Measurements from ENCODE around the gene MLLT3. TPM values are rescaled to one million over a fixed set of nuclear protein-coding genes. Genes with fewer than 3 reads are reported as not detected.

The MLLT3 gene
- total RNA-seq, 1 experiment from 2014 or later = 24.4 TPM

DNA sequence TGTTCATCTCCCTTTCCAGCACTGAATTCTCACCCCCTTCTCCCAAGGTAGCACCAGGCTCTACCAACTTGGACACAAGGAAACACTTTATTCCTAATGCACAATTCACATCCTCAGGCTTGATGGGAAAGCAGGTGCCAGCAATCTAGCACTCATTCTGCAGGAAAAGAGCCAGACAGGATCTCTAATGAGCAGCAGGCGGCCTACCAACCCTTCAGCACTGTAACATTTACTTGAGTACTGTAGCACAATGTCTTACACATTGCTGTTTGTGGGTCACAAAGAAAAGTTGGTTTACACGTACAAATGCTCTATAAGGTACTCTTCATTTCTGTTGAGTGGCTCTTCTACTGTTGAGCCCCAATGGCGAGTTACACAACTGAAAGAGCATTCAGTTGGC is 254.4 kb downstream of the MLLT3 start:
- CTCF ChIA-PET = no interaction called here

DNA sequence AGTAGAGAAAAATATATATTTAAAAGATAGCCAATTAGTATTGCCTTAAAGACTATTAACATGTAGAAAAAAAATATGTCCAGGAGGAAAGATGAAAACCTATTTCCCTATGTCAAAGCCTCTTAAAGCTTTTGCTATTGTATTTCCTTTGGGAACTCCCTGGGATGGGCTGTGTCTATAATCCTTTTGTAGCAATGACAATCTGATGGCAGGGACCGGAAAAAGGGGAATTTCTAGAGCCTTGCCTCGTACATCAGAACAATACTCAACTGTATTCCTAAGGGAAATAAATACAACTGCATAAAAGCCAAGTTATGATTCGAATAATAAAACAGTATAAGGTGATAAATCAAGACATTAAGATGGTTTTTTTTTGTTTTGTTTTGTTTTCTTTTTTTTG is 257.3 kb downstream of the MLLT3 start:
- no TSS peak for BruUV-seq (replicated peaks)
- POLR2A ChIA-PET = no interaction called here
- TF ChIP-seq, protein P1, sequence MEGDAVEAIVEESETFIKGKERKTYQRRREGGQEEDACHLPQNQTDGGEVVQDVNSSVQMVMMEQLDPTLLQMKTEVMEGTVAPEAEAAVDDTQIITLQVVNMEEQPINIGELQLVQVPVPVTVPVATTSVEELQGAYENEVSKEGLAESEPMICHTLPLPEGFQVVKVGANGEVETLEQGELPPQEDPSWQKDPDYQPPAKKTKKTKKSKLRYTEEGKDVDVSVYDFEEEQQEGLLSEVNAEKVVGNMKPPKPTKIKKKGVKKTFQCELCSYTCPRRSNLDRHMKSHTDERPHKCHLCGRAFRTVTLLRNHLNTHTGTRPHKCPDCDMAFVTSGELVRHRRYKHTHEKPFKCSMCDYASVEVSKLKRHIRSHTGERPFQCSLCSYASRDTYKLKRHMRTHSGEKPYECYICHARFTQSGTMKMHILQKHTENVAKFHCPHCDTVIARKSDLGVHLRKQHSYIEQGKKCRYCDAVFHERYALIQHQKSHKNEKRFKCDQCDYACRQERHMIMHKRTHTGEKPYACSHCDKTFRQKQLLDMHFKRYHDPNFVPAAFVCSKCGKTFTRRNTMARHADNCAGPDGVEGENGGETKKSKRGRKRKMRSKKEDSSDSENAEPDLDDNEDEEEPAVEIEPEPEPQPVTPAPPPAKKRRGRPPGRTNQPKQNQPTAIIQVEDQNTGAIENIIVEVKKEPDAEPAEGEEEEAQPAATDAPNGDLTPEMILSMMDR (IDR thresholded peaks at IDR 0.05; ENCODE audit: insufficient read depth in 1 of 2, low read depth in 1 of 2, low read length in 1 of 2, severe bottlenecking in 1 of 2, unreplicated experiment in 1 of 2) = no peak
- Mint-ChIP-seq H3K36me3 (ENCODE audit: insufficient read depth, unreplicated experiment) (no peaks in the 10 kb centered on the region), H3K27ac (ENCODE audit: unreplicated experiment) (no peak overlapping the region), H3K27me3 (ENCODE audit: insufficient read depth, unreplicated experiment) (no peaks in the 10 kb centered on the region), H3K4me3 (ENCODE audit: unreplicated experiment) (no peak overlapping the region), H3K4me1 (ENCODE audit: low read depth, unreplicated experiment) (no peaks in the 10 kb centered on the region), H3K9me3 (ENCODE audit: unreplicated experiment) (no peaks in the 10 kb centered on the region)
- no peak overlapping the region for H3K4me3 ChIP-seq (ENCODE audit: low read depth, low read length)
- H3K4me1 ChIP-seq = no peaks in the 10 kb centered on the region
- H3K27me3 ChIP-seq (replicated peaks; ENCODE audit: control insufficient read depth, insufficient read depth, low read length) = no peaks in the 10 kb centered on the region
- CTCF ChIA-PET = no interaction called here
- H3K9me3 ChIP-seq = no peaks in the 10 kb centered on the region
- no peak for DNase-seq
- no peaks in the 10 kb centered on the region; the same call in 1 of the 2 replicates for H3K36me3 ChIP-seq (ENCODE audit: control insufficient read depth, insufficient read depth, low read length)
- intact Hi-C loops (cut with micrococcal nuclease; ENCODE audit: unreplicated experiment) = no loop called here

More for the DNA sequence above, 254.4 kb downstream of the MLLT3 start:
- Mint-ChIP-seq H3K36me3 (ENCODE audit: insufficient read depth, unreplicated experiment) (no peaks in the 10 kb centered on the region), H3K9me3 (ENCODE audit: unreplicated experiment) (no peaks in the 10 kb centered on the region), H3K27me3 (ENCODE audit: insufficient read depth, unreplicated experiment) (no peaks in the 10 kb centered on the region), H3K4me3 (ENCODE audit: unreplicated experiment) (no peak overlapping the region), H3K4me1 (ENCODE audit: low read depth, unreplicated experiment) (no peaks in the 10 kb centered on the region), H3K27ac (ENCODE audit: unreplicated experiment) (no peak overlapping the region)
- no peaks in the 10 kb centered on the region for H3K27me3 ChIP-seq (replicated peaks; ENCODE audit: control insufficient read depth, insufficient read depth, low read length)
- no peaks in the 10 kb centered on the region; the same call in 1 of the 2 replicates for H3K36me3 ChIP-seq (ENCODE audit: control insufficient read depth, insufficient read depth, low read length)
- no TSS peak for BruUV-seq (replicated peaks)
- H3K4me3 ChIP-seq (ENCODE audit: low read depth, low read length) = no peak overlapping the region
- H3K9me3 ChIP-seq = no peaks in the 10 kb centered on the region
- TF ChIP-seq, protein P1 (IDR thresholded peaks at IDR 0.05; ENCODE audit: insufficient read depth in 1 of 2, low read depth in 1 of 2, low read length in 1 of 2, severe bottlenecking in 1 of 2, unreplicated experiment in 1 of 2) = no peak
- POLR2A ChIA-PET = no interaction called here
- no peaks in the 10 kb centered on the region for H3K4me1 ChIP-seq
- intact Hi-C loops (cut with micrococcal nuclease; ENCODE audit: unreplicated experiment) = no loop called here
- no peak for DNase-seq

DNA sequence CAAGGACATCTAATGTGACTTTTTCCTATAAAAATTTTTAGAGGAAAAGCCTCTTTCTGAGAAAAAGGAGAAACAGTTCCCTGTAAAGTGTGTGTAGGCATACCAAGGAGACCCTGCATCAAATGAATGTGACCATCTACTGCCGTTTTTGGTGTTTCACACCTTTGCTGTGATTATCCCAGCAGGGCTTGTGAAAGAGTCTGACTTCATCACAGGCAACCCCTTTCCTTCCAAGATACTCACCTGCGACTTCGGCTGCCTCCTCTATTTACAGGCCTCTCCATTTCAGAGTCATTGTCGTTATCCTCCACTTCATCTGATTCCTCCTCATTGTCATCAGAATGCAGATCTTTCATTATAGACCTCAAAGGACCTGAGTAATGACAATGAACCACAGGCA is 259.1 kb downstream of the MLLT3 start:
- H3K4me1 ChIP-seq = peaks cover 5% of the 10 kb centered on the region
- TF ChIP-seq, protein P1 (IDR thresholded peaks at IDR 0.05; ENCODE audit: insufficient read depth in 1 of 2, low read depth in 1 of 2, low read length in 1 of 2, severe bottlenecking in 1 of 2, unreplicated experiment in 1 of 2) = no peak
- Mint-ChIP-seq H3K4me3 (ENCODE audit: unreplicated experiment) (no peak overlapping the region), H3K27me3 (ENCODE audit: insufficient read depth, unreplicated experiment) (no peaks in the 10 kb centered on the region), H3K9me3 (ENCODE audit: unreplicated experiment) (no peaks in the 10 kb centered on the region), H3K27ac (ENCODE audit: unreplicated experiment) (no peak overlapping the region), H3K4me1 (ENCODE audit: low read depth, unreplicated experiment) (peaks cover 4% of the 10 kb centered on the region), H3K36me3 (ENCODE audit: insufficient read depth, unreplicated experiment) (no peaks in the 10 kb centered on the region)
- H3K36me3 ChIP-seq (ENCODE audit: control insufficient read depth, insufficient read depth, low read length) = no peaks in the 10 kb centered on the region; the same call in 1 of the 2 replicates
- no peaks in the 10 kb centered on the region for H3K9me3 ChIP-seq
- ChIA-PET POLR2A (no interaction called here), CTCF (no interaction called here)
- DNase-seq = no peak
- BruUV-seq (replicated peaks) = no TSS peak
- no peak overlapping the region for H3K4me3 ChIP-seq (ENCODE audit: low read depth, low read length)
- H3K27me3 ChIP-seq (replicated peaks; ENCODE audit: control insufficient read depth, insufficient read depth, low read length) = no peaks in the 10 kb centered on the region
- intact Hi-C loops (cut with micrococcal nuclease; ENCODE audit: unreplicated experiment) = no loop called here

All from Caco-2 (cell line).